GM18861 (cell line): ENCODE measurements around the gene SLC30A2.
"Not testable (repeated sequence)": the region's sequence is repeated elsewhere in the genome, so short reads cannot be mapped to it uniquely, and the experiment has no call there.

ENCODE experiments used
- ATAC-seq: cut with Tn5 transposase; IDR thresholded peaks from one replicate; pipeline ENCODE4 v1.9.1; 2021; ENCODE audit not compliant: unreplicated experiment

Gene SLC30A2

GRCh38 chr1:26045722-26046245, at the start of gene SLC30A2:
Gene SLC30A2, minus strand, starts transcription at chr1:26046118. Its CDS starts 222 bp downstream, at chr1:26045896.
- no peak for ATAC-seq

- no peak for ATAC-seq
Measured at GRCh38 chr1:26094677-26095383, 48.9 kb upstream of the SLC30A2 start.

GRCh38 chr1:26094076-26094669, 48.3 kb upstream of the SLC30A2 start:
- no peak for ATAC-seq

GRCh38 chr1:26093569-26093968, 47.7 kb upstream of the SLC30A2 start:
- ATAC-seq = not testable (repeated sequence)

GRCh38 chr1:26092422-26092821, 46.5 kb upstream of the SLC30A2 start:
- ATAC-seq = no peak

GRCh38 chr1:26090893-26091292, 45.0 kb upstream of the SLC30A2 start:
- ATAC-seq = no peak

- ATAC-seq = no peak
Measured at GRCh38 chr1:26089125-26089524, 43.2 kb upstream of the SLC30A2 start.

- ATAC-seq = no peak
Measured at GRCh38 chr1:26084844-26085243, 38.9 kb upstream of the SLC30A2 start.

GRCh38 chr1:26084091-26084561, 38.2 kb upstream of the SLC30A2 start:
- ATAC-seq = no peak

GRCh38 chr1:26083208-26083607, 37.3 kb upstream of the SLC30A2 start:
- no peak for ATAC-seq

GRCh38 chr1:26082020-26082350, 36.1 kb upstream of the SLC30A2 start:
- no peak for ATAC-seq

- no peak for ATAC-seq
Measured at GRCh38 chr1:26081267-26082019, 35.5 kb upstream of the SLC30A2 start.

- ATAC-seq = no peak
Measured at GRCh38 chr1:26079960-26080814, 34.3 kb upstream of the SLC30A2 start.

GRCh38 chr1:26079178-26079563, 33.3 kb upstream of the SLC30A2 start:
- no peak for ATAC-seq

GRCh38 chr1:26078286-26079177, 32.6 kb upstream of the SLC30A2 start:
- ATAC-seq = no peak

GRCh38 chr1:26077524-26077923, 31.6 kb upstream of the SLC30A2 start:
- ATAC-seq = no peak

- no peak for ATAC-seq
Measured at GRCh38 chr1:26075421-26076144, 29.7 kb upstream of the SLC30A2 start.

GRCh38 chr1:26072305-26072704, 26.4 kb upstream of the SLC30A2 start:
- no peak for ATAC-seq

GRCh38 chr1:26070963-26071342, 25.0 kb upstream of the SLC30A2 start:
- ATAC-seq = no peak
